ENCODE results near the gene ROBO1. TPM values are rescaled to one million over a fixed set of nuclear protein-coding genes. Genes with fewer than 3 reads are reported as not detected.
"Not testable (repeated sequence)": the region's sequence is repeated elsewhere in the genome, so short reads cannot be mapped to it uniquely, and the experiment has no call there.

Gene ROBO1
- total RNA-seq, 1 donor from 2014 or later: 169 TPM

- H3K9me3 Mint-ChIP-seq: no peaks in the 10 kb centered on the region
- H3K4me2 ChIP-seq: no peak overlapping the region
- no peak overlapping the region for H3K27ac Mint-ChIP-seq
- H3K27me3 Mint-ChIP-seq (ENCODE audit: insufficient read depth, low read depth): no peaks in the 10 kb centered on the region
- no peak for TF ChIP-seq EZH2phosphoT487 (IDR thresholded peaks at IDR 0.05)
- no peak for TF ChIP-seq EZH2 (IDR thresholded peaks at IDR 0.05)
- TF ChIP-seq CTCF (IDR thresholded peaks at IDR 0.05): no peak
- no peak overlapping the region for H3K4me3 Mint-ChIP-seq
- H3K4me1 ChIP-seq: no peaks in the 10 kb centered on the region
- no peaks in the 10 kb centered on the region for H3K4me1 Mint-ChIP-seq
- H3K27ac ChIP-seq: no peak overlapping the region
- H3K27me3 ChIP-seq: no peaks in the 10 kb centered on the region
- peaks cover 8% of the 10 kb centered on the region for H3K36me3 Mint-ChIP-seq
- no peak overlapping the region for H3K4me3 ChIP-seq
- no peak overlapping the region for H3K9ac ChIP-seq
- no peaks in the 10 kb centered on the region for H3K79me2 ChIP-seq (ENCODE audit: low read depth)
- H3K9me3 ChIP-seq (ENCODE audit: low read depth): no peaks in the 10 kb centered on the region
- no peak overlapping the region for H2AFZ ChIP-seq (replicated peaks)
- H4K20me1 ChIP-seq (ENCODE audit: low read depth): no peaks in the 10 kb centered on the region
- no peaks in the 10 kb centered on the region for H3F3A ChIP-seq (ENCODE audit: low read depth)
- DNase-seq (ENCODE audit: low spot score): no peak
- H3K36me3 ChIP-seq: peaks cover 37% of the 10 kb centered on the region
These were observed 1080.3 kb downstream of the ROBO1 start for GRCh38 chr3:78687520-78687919.

GRCh38 chr3:78683284-78683683 is 1084.5 kb downstream of the ROBO1 start:
- no peaks in the 10 kb centered on the region for H3K79me2 ChIP-seq (ENCODE audit: low read depth)
- peaks cover 3% of the 10 kb centered on the region for H3K9me3 ChIP-seq (ENCODE audit: low read depth)
- no peaks in the 10 kb centered on the region for H4K20me1 ChIP-seq (ENCODE audit: low read depth)
- no peak for DNase-seq (ENCODE audit: low spot score)
- peaks cover 15% of the 10 kb centered on the region for H3K36me3 Mint-ChIP-seq
- no peaks in the 10 kb centered on the region for H3F3A ChIP-seq (ENCODE audit: low read depth)
- H3K4me3 Mint-ChIP-seq: no peak overlapping the region
- H3K9ac ChIP-seq: no peak overlapping the region
- H3K27ac ChIP-seq: no peak overlapping the region
- TF ChIP-seq EZH2phosphoT487 (IDR thresholded peaks at IDR 0.05) (no peak), EZH2 (IDR thresholded peaks at IDR 0.05) (no peak), CTCF (IDR thresholded peaks at IDR 0.05) (no peak)
- H2AFZ ChIP-seq (replicated peaks): no peak overlapping the region
- no peaks in the 10 kb centered on the region for H3K4me1 Mint-ChIP-seq
- peaks cover 8% of the 10 kb centered on the region for H3K9me3 Mint-ChIP-seq
- H3K4me1 ChIP-seq: no peaks in the 10 kb centered on the region
- H3K4me3 ChIP-seq: no peak overlapping the region
- H3K27me3 Mint-ChIP-seq (ENCODE audit: insufficient read depth, low read depth): no peaks in the 10 kb centered on the region
- no peak overlapping the region for H3K27ac Mint-ChIP-seq
- no peaks in the 10 kb centered on the region for H3K27me3 ChIP-seq
- H3K36me3 ChIP-seq: peaks cover 42% of the 10 kb centered on the region
- no peak overlapping the region for H3K4me2 ChIP-seq

- DNase-seq (ENCODE audit: low spot score); H4K20me1 ChIP-seq (ENCODE audit: low read depth); H2AFZ ChIP-seq (replicated peaks); H3K4me1 Mint-ChIP-seq; H3K9ac ChIP-seq; H3F3A ChIP-seq (ENCODE audit: low read depth); H3K9me3 ChIP-seq (ENCODE audit: low read depth); H3K79me2 ChIP-seq (ENCODE audit: low read depth); H3K36me3 Mint-ChIP-seq; H3K27me3 ChIP-seq; H3K4me3 Mint-ChIP-seq; H3K27ac Mint-ChIP-seq; H3K4me1 ChIP-seq; H3K27me3 Mint-ChIP-seq (ENCODE audit: insufficient read depth, low read depth); H3K4me2 ChIP-seq; H3K4me3 ChIP-seq; H3K27ac ChIP-seq; H3K9me3 Mint-ChIP-seq: not testable (repeated sequence)
- peaks cover 25% of the 10 kb centered on the region for H3K36me3 ChIP-seq
These were observed 1092.5 kb downstream of the ROBO1 start for GRCh38 chr3:78675119-78675805.

GRCh38 chr3:78670746-78671145 is 1097.1 kb downstream of the ROBO1 start:
- no peaks in the 10 kb centered on the region for H3K4me1 ChIP-seq
- H3K36me3 Mint-ChIP-seq: peaks cover 6% of the 10 kb centered on the region
- DNase-seq (ENCODE audit: low spot score): no peak
- H3K4me2 ChIP-seq: no peak overlapping the region
- H3K27ac ChIP-seq: no peak overlapping the region
- no peaks in the 10 kb centered on the region for H3K79me2 ChIP-seq (ENCODE audit: low read depth)
- no peaks in the 10 kb centered on the region for H3K9me3 ChIP-seq (ENCODE audit: low read depth)
- H3F3A ChIP-seq (ENCODE audit: low read depth): peaks cover 5% of the 10 kb centered on the region
- no peaks in the 10 kb centered on the region for H3K27me3 ChIP-seq
- no peak overlapping the region for H3K9ac ChIP-seq
- TF ChIP-seq CTCF (IDR thresholded peaks at IDR 0.05) (no peak), EZH2phosphoT487 (IDR thresholded peaks at IDR 0.05) (no peak), EZH2 (IDR thresholded peaks at IDR 0.05) (no peak)
- H3K4me3 ChIP-seq: no peak overlapping the region
- peaks cover 2% of the 10 kb centered on the region for H3K27me3 Mint-ChIP-seq (ENCODE audit: insufficient read depth, low read depth)
- H3K4me1 Mint-ChIP-seq: no peaks in the 10 kb centered on the region
- no peak overlapping the region for H2AFZ ChIP-seq (replicated peaks)
- peaks cover 39% of the 10 kb centered on the region for H3K36me3 ChIP-seq
- no peak overlapping the region for H3K4me3 Mint-ChIP-seq
- no peak overlapping the region for H3K27ac Mint-ChIP-seq
- no peaks in the 10 kb centered on the region for H4K20me1 ChIP-seq (ENCODE audit: low read depth)
- H3K9me3 Mint-ChIP-seq: peaks cover 3% of the 10 kb centered on the region
